PC-9 (cell line): ENCODE results near the gene HS3ST3B1. TPM values are rescaled to one million over a fixed set of nuclear protein-coding genes. Genes with fewer than 3 reads are reported as not detected.

Source experiments
- BruUV-seq: library from RNA; stranded (reverse); fragments of 400-500 nt; replicated peaks from 2 replicates; lab custom pipeline; 2021; lab: Mats Ljungman, UMichigan
- CTCF ChIA-PET: fragments of 300-600 bp; sonication (Branson Sonifier 250); formaldehyde crosslinking; loops from one replicate; lab custom pipeline; 2022; ENCODE audit warnings: antibody characterized with exemption; lab: Charles Lee
- POLR2A ChIA-PET: fragments of 300-600 bp; sonication (Branson Sonifier 250); formaldehyde crosslinking; loops from one replicate; lab custom pipeline; 2022; ENCODE audit warnings: antibody characterized with exemption; ENCODE audit not compliant: unreplicated experiment; lab: Charles Lee
- DNase-seq, 2 experiments: peaks; one replicate each; pipeline versions ENCODE4 v3.0.0 to v3.0.0-alpha.2; 2015 to 2022; ENCODE audit warnings: mixed read lengths in 1 of 2
- H2AFZ ChIP-seq: fragments of 200-600 bp; sonication (generic); 2 replicates; pipeline ENCODE4 v1.8.1; 2017; ENCODE audit warnings: antibody characterized with exemption
- H3F3A ChIP-seq: fragments of 200-600 bp; sonication (generic); 2 replicates; pipeline ENCODE4 v1.8.1; 2017; ENCODE audit warnings: antibody characterized with exemption, mild to moderate bottlenecking, low read depth; ENCODE audit not compliant: insufficient read depth
- H3K27ac ChIP-seq: fragments of 200-600 bp; sonication (generic); 2 replicates; pipeline ENCODE4 v1.6.1; 2016; ENCODE audit warnings: mixed run types
- H3K27me3 ChIP-seq: fragments of 200-600 bp; sonication (generic); 2 replicates; pipeline ENCODE4 v1.6.1; 2016; ENCODE audit warnings: low read depth, mixed run types; ENCODE audit not compliant: insufficient read depth
- H3K36me3 ChIP-seq: fragments of 200-600 bp; sonication (generic); 2 replicates; pipeline ENCODE4 v1.6.1; 2016; ENCODE audit warnings: low read depth, mixed run types
- H3K4me1 ChIP-seq: fragments of 200-600 bp; sonication (generic); replicated peaks from 2 replicates; pipeline ENCODE4 v1.6.1; 2016; ENCODE audit warnings: mixed run types; ENCODE audit not compliant: insufficient read depth
- H3K4me2 ChIP-seq: fragments of 200-600 bp; sonication (generic); 2 replicates; pipeline ENCODE4 v1.6.1; 2017; ENCODE audit warnings: mixed run types
- H3K4me3 ChIP-seq: fragments of 200-600 bp; sonication (generic); 2 replicates; pipeline ENCODE4 v1.6.1; 2016; ENCODE audit warnings: mixed run types
- H3K79me2 ChIP-seq: fragments of 200-600 bp; sonication (generic); 2 replicates; pipeline ENCODE4 v1.6.1; 2017; ENCODE audit warnings: low read depth, mixed run types
- H3K9me2 ChIP-seq: fragments of 200-600 bp; sonication (generic); 2 replicates; pipeline ENCODE4 v1.8.1; 2017; ENCODE audit warnings: mild to moderate bottlenecking; ENCODE audit not compliant: insufficient read depth
- H3K9me3 ChIP-seq: fragments of 200-600 bp; sonication (generic); 2 replicates; pipeline ENCODE4 v1.8.1; 2016; ENCODE audit warnings: low read depth; ENCODE audit not compliant: insufficient read depth
- H4K20me1 ChIP-seq: fragments of 200-600 bp; sonication (generic); 2 replicates; pipeline ENCODE4 v1.8.1; 2017; ENCODE audit not compliant: insufficient read depth
- EZH2 ChIP-seq: fragments of 200-600 bp; sonication (generic); IDR thresholded peaks from 2 replicates; pipeline ENCODE4 v1.8.0; 2017; ENCODE audit warnings: antibody characterized with exemption, low read depth
- intact Hi-C: fragments of 100-400 bp; cut with micrococcal nuclease; formaldehyde crosslinking; loops from one replicate; pipeline ENCODE4 v1.10.0; 2022; ENCODE audit not compliant: unreplicated experiment
- total RNA-seq: library from RNA; stranded (reverse); gene quantifications from 2 replicates; pipeline ENCODE4 v1.2.3, GENCODE V29; 2021
- TF ChIP-seq, protein P1 (sequence below): fragments of 200-600 bp; sonication (generic); conservative IDR thresholded peaks from 2 replicates; pipeline ENCODE4 v1.6.1; 2017; ENCODE audit warnings: mixed run types, antibody characterized with exemption, mild to moderate bottlenecking, moderate library complexity

The HS3ST3B1 gene
- total RNA-seq, 1 experiment from 2014 or later = not detected

DNA sequence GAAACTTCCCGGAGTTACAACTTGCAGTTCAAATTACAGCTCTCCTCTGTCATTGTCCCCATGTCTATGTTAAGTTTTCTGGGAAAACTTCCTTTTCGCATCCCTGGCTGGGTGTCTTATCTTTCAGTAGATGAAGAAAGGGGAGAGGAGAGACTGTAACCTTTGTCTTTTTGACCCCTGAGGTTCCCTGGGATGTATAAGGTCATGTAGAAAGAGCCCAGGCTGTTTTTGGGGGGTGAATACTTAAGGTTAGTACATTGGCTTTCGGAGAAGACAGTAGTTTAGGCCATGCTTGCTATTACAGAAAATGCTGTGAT, 31.1 kb downstream of the HS3ST3B1 start:
- Histone ChIP-seq H2AFZ (no peak overlapping the region), H3F3A (no peaks in the 10 kb centered on the region), H3K27me3 (peaks cover 27% of the 10 kb centered on the region; the same call in 1 of the 2 replicates), H3K4me2 (no peak overlapping the region), H3K9me2 (no peaks in the 10 kb centered on the region), H3K79me2 (no peaks in the 10 kb centered on the region), H3K27ac (no peak overlapping the region), H3K4me3 (no peak overlapping the region), H3K4me1 (no peaks in the 10 kb centered on the region), H4K20me1 (no peaks in the 10 kb centered on the region), H3K9me3 (no peaks in the 10 kb centered on the region), H3K36me3 (no peaks in the 10 kb centered on the region)
- intact Hi-C loops = no loop called here
- DNase-seq = no peak
- ChIA-PET POLR2A (no interaction called here), CTCF (no interaction called here)
- BruUV-seq = no TSS peak
- no peak for TF ChIP-seq EZH2
- TF ChIP-seq, protein P1, sequence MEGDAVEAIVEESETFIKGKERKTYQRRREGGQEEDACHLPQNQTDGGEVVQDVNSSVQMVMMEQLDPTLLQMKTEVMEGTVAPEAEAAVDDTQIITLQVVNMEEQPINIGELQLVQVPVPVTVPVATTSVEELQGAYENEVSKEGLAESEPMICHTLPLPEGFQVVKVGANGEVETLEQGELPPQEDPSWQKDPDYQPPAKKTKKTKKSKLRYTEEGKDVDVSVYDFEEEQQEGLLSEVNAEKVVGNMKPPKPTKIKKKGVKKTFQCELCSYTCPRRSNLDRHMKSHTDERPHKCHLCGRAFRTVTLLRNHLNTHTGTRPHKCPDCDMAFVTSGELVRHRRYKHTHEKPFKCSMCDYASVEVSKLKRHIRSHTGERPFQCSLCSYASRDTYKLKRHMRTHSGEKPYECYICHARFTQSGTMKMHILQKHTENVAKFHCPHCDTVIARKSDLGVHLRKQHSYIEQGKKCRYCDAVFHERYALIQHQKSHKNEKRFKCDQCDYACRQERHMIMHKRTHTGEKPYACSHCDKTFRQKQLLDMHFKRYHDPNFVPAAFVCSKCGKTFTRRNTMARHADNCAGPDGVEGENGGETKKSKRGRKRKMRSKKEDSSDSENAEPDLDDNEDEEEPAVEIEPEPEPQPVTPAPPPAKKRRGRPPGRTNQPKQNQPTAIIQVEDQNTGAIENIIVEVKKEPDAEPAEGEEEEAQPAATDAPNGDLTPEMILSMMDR = no peak

DNA sequence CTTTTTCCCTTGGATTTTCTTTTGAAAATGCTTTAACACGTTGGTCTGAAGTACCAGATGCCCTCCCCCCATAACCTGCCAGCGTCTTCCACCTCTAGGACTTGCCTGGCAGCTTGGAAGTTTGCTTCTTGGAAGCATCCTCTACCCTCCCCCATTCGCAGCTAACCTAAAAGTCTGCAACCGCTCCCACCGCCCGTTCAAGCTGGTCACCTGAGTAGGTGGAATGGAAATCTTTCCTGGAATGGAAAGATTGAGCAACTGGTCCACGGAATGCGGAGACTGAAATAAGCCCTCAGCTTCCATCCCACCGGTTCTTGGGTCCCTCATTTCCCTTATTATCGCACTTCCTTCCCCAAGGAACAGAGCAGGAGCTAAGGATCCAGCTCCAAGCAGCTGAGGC, 31.4 kb downstream of the HS3ST3B1 start:
- no peaks in the 10 kb centered on the region for H3K36me3 ChIP-seq
- no peaks in the 10 kb centered on the region for H3K9me3 ChIP-seq
- no peak overlapping the region for H3K27ac ChIP-seq
- no peaks in the 10 kb centered on the region for H3K4me1 ChIP-seq
- H3K9me2 ChIP-seq = no peaks in the 10 kb centered on the region
- H4K20me1 ChIP-seq = no peaks in the 10 kb centered on the region
- H3K79me2 ChIP-seq = no peaks in the 10 kb centered on the region
- POLR2A ChIA-PET = no interaction called here
- no TSS peak for BruUV-seq
- DNase-seq = no peak
- H3K4me3 ChIP-seq = no peak overlapping the region
- H3K27me3 ChIP-seq = peaks cover 24% of the 10 kb centered on the region; the same call in 1 of the 2 replicates
- TF ChIP-seq, protein P1 = no peak
- no peak for TF ChIP-seq EZH2
- H3F3A ChIP-seq = no peaks in the 10 kb centered on the region
- intact Hi-C loops = no loop called here
- H3K4me2 ChIP-seq = no peak overlapping the region
- no peak overlapping the region for H2AFZ ChIP-seq
- CTCF ChIA-PET = no interaction called here

DNA sequence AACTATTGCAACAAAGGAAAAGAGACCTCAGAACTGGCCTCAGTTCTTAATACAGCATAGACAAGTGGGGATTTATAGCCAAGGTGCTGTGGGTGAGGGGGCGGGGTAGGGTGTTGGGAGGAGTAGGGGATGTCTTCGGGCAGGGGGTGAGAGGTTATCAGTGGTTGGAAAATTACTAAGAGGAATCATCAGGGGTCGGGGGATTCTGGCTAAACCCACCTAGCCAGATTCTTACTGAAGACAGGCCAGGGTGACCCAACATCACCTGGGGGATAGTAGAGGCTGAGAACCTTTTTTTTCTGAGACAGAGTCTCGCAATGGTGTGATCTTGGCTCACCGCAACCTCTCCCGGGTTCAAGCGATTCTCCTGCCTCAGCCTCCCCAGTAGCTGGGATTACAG, 32.6 kb downstream of the HS3ST3B1 start:
- POLR2A ChIA-PET = no interaction called here
- H4K20me1 ChIP-seq = no peaks in the 10 kb centered on the region

More for the DNA sequence above, 32.6 kb downstream of the HS3ST3B1 start:
- no peaks in the 10 kb centered on the region for H3K79me2 ChIP-seq
- H3K4me3 ChIP-seq = no peak overlapping the region
- no peak for DNase-seq
- CTCF ChIA-PET = no interaction called here
- no peak overlapping the region for H2AFZ ChIP-seq
- H3K36me3 ChIP-seq = no peaks in the 10 kb centered on the region
- H3K4me1 ChIP-seq = no peaks in the 10 kb centered on the region
- TF ChIP-seq, protein P1 = no peak
- no peak for TF ChIP-seq EZH2
- H3K9me2 ChIP-seq = no peaks in the 10 kb centered on the region
- no peak overlapping the region for H3K27ac ChIP-seq
- BruUV-seq = no TSS peak
- H3K9me3 ChIP-seq = no peaks in the 10 kb centered on the region
- intact Hi-C loops = no loop called here
- H3K27me3 ChIP-seq = peaks cover 19% of the 10 kb centered on the region; the same call in 1 of the 2 replicates
- H3F3A ChIP-seq = no peaks in the 10 kb centered on the region
- H3K4me2 ChIP-seq = no peak overlapping the region
